ENCODE measurements around the gene GATA6.
A peak's percentile ranks its signal among the peaks of the same experiment; 100 is the strongest.

The GATA6 gene

DNA sequence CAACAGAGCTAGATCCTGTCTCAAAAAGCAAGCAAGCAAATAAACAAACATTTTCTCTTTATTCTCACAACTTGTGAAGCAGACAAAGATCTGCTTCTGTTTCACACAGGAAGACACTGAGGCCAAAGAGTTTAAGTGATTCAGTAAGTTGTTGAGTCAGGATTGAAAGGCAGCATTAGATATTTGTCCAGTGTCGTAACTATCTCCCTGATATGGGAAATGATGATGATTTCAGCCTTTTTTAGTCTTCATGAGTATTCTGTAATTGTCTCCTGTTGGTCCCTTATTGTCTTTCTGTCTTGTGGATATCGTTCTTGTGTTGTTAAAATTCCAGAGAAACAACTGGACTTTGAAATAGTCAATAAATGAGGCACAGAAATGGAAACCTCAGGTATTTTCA is 59.6 kb downstream of the GATA6 start (continued):
- TF ChIP-seq IKZF3 (tag by site-specific recombination; IDR thresholded peaks at IDR 0.05) (no peak), ZNF843 (tag by site-specific recombination; IDR thresholded peaks at IDR 0.05) (no peak), TCF7L2 (IDR thresholded peaks at IDR 0.05; ENCODE audit: borderline replicate concordance, low read depth, low read length) (no peak)
- TF ChIP-seq, protein P1, sequence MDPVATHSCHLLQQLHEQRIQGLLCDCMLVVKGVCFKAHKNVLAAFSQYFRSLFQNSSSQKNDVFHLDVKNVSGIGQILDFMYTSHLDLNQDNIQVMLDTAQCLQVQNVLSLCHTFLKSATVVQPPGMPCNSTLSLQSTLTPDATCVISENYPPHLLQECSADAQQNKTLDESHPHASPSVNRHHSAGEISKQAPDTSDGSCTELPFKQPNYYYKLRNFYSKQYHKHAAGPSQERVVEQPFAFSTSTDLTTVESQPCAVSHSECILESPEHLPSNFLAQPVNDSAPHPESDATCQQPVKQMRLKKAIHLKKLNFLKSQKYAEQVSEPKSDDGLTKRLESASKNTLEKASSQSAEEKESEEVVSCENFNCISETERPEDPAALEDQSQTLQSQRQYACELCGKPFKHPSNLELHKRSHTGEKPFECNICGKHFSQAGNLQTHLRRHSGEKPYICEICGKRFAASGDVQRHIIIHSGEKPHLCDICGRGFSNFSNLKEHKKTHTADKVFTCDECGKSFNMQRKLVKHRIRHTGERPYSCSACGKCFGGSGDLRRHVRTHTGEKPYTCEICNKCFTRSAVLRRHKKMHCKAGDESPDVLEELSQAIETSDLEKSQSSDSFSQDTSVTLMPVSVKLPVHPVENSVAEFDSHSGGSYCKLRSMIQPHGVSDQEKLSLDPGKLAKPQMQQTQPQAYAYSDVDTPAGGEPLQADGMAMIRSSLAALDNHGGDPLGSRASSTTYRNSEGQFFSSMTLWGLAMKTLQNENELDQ (tag by site-specific recombination; IDR thresholded peaks at IDR 0.05; ENCODE audit: low read depth), result no peak

GRCh38 chr18:22229456-22230124 is 60.2 kb downstream of the GATA6 start:
- no peaks in the 10 kb centered on the region for H3K9me3 ChIP-seq (ENCODE audit: control insufficient read depth, insufficient read depth, low read depth, low read length)
- H3K36me3 ChIP-seq (ENCODE audit: control insufficient read depth in 2 of 2, insufficient read depth in 1 of 2, low read length in 2 of 2), result no peaks in the 10 kb centered on the region
- TF ChIP-seq KLF16 (tag by site-specific recombination; IDR thresholded peaks at IDR 0.05) (no peak), ZNF596 (tag by site-specific recombination; IDR thresholded peaks at IDR 0.05) (peak; percentile 91)
- no peak overlapping the region for H3K4me3 ChIP-seq (ENCODE audit: low read depth, low read length)
- CTCF ChIA-PET, result interaction anchor here (1.0 kb wide), 1 partner anchor 149 kb away, joined by 3 read pairs; no protein-coding TSS in a partner anchor
- no peak overlapping the region for H3K27ac ChIP-seq (ENCODE audit: extremely low read depth, low read depth, low read length)
- no peaks in the 10 kb centered on the region; the same call in 1 of the 2 replicates for H3K4me1 ChIP-seq (ENCODE audit: control insufficient read depth, insufficient read depth, low read length)
- POLR2A ChIA-PET, result no interaction called here

DNA sequence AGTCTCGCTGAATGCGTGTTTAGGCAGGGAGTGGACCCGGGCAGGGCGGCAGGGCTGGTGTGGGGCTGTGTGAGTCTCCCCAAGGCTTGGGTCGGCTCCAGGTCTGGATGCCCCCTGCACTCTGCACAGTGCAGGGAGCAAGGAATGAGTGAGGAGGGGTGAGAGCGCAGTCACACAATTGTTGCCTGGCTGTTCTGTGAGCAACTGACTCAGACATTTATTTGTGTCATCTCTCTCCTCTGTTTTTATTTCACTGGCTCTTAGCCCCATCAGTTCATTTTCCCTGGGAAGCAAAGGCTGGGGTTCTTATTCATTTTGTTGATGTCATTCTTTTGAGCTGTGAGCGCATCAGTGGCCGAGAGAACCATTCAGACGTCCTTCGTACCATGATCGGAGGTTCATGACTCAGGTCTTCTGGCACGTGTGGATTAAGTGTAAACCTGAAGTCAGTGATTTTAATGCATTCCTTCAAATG is 61.1 kb downstream of the GATA6 start:
- no peaks in the 10 kb centered on the region for H3K4me1 ChIP-seq (ENCODE audit: control insufficient read depth, insufficient read depth, low read length)
- CTCF ChIA-PET, result interaction anchor here (1.0 kb wide), 1 partner anchor 148 kb away, joined by 3 read pairs; no protein-coding TSS in a partner anchor
- H3K36me3 ChIP-seq (ENCODE audit: control insufficient read depth in 2 of 2, insufficient read depth in 1 of 2, low read length in 2 of 2), result no peaks in the 10 kb centered on the region
- H3K27ac ChIP-seq (ENCODE audit: extremely low read depth, low read depth, low read length), result no peak overlapping the region
- no peaks in the 10 kb centered on the region for H3K9me3 ChIP-seq (ENCODE audit: control insufficient read depth, insufficient read depth, low read depth, low read length)
- TF ChIP-seq KLF8 (tag by site-specific recombination; IDR thresholded peaks at IDR 0.05) (no peak), ZNF311 (tag by site-specific recombination; IDR thresholded peaks at IDR 0.05; ENCODE audit: borderline replicate concordance) (no peak), ZNF629 (tag by site-specific recombination; IDR thresholded peaks at IDR 0.05) (peak; percentile 26; the same call in 1 of the 2 replicates)
- no peak overlapping the region for H3K4me3 ChIP-seq (ENCODE audit: low read depth, low read length)
- POLR2A ChIA-PET, result no interaction called here

DNA sequence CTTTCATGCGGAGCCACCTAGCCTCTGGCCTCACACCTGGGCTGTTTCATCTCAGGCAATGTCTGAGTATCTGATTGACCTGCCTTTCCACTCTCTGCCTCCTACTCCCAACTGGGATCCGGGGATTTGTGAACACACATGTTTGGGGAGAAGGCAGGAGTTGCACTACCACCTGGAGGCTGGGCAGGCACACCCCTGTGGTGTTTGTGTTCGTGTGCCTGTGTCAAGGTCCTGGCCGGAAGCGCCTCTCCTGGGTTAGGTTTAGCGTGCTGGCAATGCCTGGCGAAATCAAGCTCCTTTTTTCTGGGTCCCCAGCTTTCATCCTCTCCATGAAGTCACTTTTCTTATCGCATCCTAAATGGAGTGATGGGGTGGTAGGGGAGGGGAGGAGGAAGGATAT is 63.9 kb downstream of the GATA6 start:
- CTCF ChIA-PET, result interaction anchor here (0.5 to 0.7 kb wide), 2 partner anchors 356 to 512 kb away, joined by 3 to 7 read pairs; no protein-coding TSS in a partner anchor
- Histone ChIP-seq H3K36me3 (ENCODE audit: control insufficient read depth in 2 of 2, insufficient read depth in 1 of 2, low read length in 2 of 2) (no peaks in the 10 kb centered on the region), H3K27ac (ENCODE audit: extremely low read depth, low read depth, low read length) (no peak overlapping the region), H3K4me3 (ENCODE audit: low read depth, low read length) (no peak overlapping the region), H3K4me1 (ENCODE audit: control insufficient read depth, insufficient read depth, low read length) (no peaks in the 10 kb centered on the region), H3K9me3 (ENCODE audit: control insufficient read depth, insufficient read depth, low read depth, low read length) (no peaks in the 10 kb centered on the region)
- POLR2A ChIA-PET, result no interaction called here
- TF ChIP-seq ZNF791 (tag by site-specific recombination; IDR thresholded peaks at IDR 0.05) (no peak), KLF1 (tag by site-specific recombination; IDR thresholded peaks at IDR 0.05) (no peak)
- TF ChIP-seq, protein P2, sequence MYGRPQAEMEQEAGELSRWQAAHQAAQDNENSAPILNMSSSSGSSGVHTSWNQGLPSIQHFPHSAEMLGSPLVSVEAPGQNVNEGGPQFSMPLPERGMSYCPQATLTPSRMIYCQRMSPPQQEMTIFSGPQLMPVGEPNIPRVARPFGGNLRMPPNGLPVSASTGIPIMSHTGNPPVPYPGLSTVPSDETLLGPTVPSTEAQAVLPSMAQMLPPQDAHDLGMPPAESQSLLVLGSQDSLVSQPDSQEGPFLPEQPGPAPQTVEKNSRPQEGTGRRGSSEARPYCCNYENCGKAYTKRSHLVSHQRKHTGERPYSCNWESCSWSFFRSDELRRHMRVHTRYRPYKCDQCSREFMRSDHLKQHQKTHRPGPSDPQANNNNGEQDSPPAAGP (tag by site-specific recombination; IDR thresholded peaks at IDR 0.05), result no peak
- TF ChIP-seq, protein P3, sequence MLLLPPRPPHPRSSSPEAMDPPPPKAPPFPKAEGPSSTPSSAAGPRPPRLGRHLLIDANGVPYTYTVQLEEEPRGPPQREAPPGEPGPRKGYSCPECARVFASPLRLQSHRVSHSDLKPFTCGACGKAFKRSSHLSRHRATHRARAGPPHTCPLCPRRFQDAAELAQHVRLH (tag by site-specific recombination; IDR thresholded peaks at IDR 0.05), result no peak

Measured in HEK293 (cell line).